AG09309 (cell line): Measurements from ENCODE around the gene HLA-G.
A peak's percentile ranks its signal among the peaks of the same experiment; 100 is the strongest.

Experiments used
- DNase-seq: peaks from one replicate; pipeline ENCODE4 v3.0.0-alpha.2; 2010; ENCODE audit warnings: low read depth
- H3K4me3 ChIP-seq: 2 replicates; pipeline ENCODE4 v1.5.1; 2011; ENCODE audit warnings: mild to moderate bottlenecking, low read depth, low read length, moderate library complexity; ENCODE audit not compliant: control insufficient read depth
- CTCF ChIP-seq: IDR thresholded peaks from 2 replicates; pipeline ENCODE4 v1.5.1; 2011; ENCODE audit warnings: mild to moderate bottlenecking, low read depth, low read length, inconsistent platforms; ENCODE audit not compliant: insufficient read depth, control insufficient read depth; ENCODE audit errors: missing control alignments

HLA-G gene

GRCh38 chr6:29841030-29841429 lies 13.4 kb downstream of the HLA-G start:
- no peak overlapping the region for H3K4me3 ChIP-seq
- no peak for DNase-seq
- TF ChIP-seq CTCF: no peak

- H3K4me3 ChIP-seq: no peak overlapping the region
- no peak for TF ChIP-seq CTCF
- DNase-seq: no peak
Measured at GRCh38 chr6:29845405-29846006, 17.9 kb downstream of the HLA-G start.

- TF ChIP-seq CTCF: peak; percentile 98
- peak; percentile 4 for DNase-seq
- H3K4me3 ChIP-seq: no peak overlapping the region
Measured at GRCh38 chr6:29847871-29848630, 20.4 kb downstream of the HLA-G start.

GRCh38 chr6:29850011-29850553 lies 22.5 kb downstream of the HLA-G start:
- no peak overlapping the region for H3K4me3 ChIP-seq
- TF ChIP-seq CTCF: no peak
- DNase-seq: no peak

GRCh38 chr6:29851190-29851589 lies 23.6 kb downstream of the HLA-G start:
- TF ChIP-seq CTCF: no peak
- no peak overlapping the region for H3K4me3 ChIP-seq
- DNase-seq: no peak

- no peak overlapping the region for H3K4me3 ChIP-seq
- DNase-seq: no peak
- peak; percentile 17 for TF ChIP-seq CTCF
Measured at GRCh38 chr6:29853245-29853644, 25.6 kb downstream of the HLA-G start.
